GM18868 (cell line): ENCODE measurements around the gene TERB1.

Experiments
- ATAC-seq: cut with Tn5 transposase; IDR thresholded peaks from one replicate; pipeline ENCODE4 v1.9.1; 2021; ENCODE audit warnings: mild to moderate bottlenecking, moderate library complexity; ENCODE audit not compliant: unreplicated experiment

The TERB1 gene, protein sequence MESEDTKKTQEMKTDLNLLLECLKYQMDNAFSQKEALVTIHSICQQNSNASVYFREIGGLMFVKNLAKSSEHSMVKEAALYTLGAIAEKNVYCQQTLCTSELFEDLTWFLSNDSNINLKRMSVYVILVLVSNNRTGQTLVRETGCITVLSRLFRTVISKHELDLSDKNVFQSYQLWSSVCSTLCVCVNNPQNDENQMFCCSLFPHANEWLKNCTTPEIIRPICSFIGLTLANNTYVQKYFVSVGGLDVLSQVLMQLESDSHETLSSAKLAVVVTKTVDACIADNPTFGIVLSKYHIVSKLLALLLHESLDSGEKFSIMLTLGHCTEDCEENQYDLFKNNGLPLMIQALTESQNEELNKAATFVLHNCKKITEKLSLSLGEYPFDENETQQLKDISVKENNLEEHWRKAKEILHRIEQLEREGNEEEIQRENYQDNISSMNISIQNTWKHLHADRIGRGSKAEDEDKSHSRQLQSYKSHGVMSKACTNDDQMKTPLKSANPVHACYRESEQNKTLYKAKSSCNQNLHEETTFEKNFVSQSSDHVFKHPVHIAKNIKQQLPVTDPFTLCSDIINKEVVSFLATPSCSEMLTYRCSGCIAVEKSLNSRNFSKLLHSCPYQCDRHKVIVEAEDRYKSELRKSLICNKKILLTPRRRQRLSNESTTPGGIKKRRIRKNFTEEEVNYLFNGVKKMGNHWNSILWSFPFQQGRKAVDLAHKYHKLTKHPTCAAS

GRCh38 chr16:66801320-66802105, at the start of gene TERB1:
TSS of gene TERB1 (minus strand) at chr16:66801584. CDS start at chr16:66796798, 4,786 bp downstream.
- ATAC-seq, result no peak

DNA sequence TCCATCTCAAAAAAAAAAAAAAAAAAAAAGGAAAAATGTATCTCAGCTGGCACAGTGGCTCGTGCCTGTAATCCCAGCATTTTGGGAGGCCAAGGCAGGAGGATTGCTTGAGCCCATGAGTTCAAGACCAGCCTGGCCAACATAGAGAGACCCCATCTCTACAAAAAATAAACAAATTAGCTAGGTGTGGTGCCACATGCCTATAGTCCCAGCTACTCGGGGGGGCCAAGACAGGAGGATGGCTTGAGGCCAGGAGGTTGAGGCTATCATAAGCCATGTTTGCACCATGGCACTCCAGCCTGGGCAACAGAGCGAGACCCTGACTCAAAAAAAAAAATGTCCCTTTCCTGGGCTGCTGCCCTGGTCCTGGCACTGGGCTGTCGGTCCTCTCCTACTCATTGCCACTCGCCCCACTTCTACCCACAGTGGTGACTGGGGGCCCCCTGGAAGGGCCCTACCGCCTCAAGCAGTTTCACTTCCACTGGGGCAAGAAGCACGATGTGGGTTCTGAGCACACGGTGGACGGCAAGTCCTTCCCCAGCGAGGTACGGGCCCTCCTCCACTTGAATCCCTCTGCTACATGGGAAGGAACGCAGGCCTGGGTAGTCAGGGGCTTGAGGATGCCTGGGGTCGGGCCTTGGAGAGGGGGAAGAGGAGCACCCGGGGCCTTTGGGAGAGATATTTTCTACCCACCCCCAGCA, 48.9 kb upstream of the TERB1 start:
- no peak for ATAC-seq

DNA sequence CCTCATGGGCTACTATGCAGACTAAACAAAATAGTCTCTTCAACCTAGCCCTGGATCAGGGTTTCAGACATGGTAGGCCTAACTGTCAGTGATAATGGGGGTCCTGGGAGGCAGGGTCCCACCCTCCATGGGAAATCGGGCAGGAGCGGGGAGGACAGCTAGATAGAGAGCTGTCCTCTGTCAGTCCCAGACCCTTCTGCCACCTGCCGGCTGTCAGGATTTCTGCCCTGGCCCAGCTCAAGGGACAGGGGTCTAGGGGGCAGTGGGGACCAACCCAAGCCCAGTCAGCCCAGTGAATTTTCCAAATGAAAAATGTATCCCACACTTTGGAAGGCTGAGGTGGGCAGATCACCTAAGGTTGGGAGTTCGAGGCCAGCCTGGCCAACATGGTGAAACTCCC, 48.2 kb upstream of the TERB1 start:
- ATAC-seq, result no peak

- no peak for ATAC-seq
Measured at GRCh38 chr16:66849021-66849420, 47.6 kb upstream of the TERB1 start.

DNA sequence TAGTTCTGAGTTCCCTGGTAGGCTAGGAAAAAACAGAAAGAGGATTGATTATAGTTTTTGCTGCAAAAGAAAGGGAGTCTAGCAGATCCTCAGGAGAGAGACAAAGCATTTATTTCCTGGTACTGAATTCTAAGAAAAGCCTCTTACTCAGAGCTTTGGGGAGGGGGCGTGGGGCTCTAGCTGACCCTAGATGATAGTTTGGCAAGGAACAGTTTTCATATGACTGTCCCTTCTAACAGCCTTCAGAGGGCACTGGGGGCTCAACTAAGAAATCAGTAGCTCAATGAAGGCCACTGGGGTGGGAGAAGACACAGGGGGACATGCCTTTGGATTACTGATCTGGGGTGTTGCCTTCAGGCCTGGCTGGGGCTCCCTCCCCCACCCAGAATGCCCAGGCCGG, 46.8 kb upstream of the TERB1 start:
- no peak for ATAC-seq

DNA sequence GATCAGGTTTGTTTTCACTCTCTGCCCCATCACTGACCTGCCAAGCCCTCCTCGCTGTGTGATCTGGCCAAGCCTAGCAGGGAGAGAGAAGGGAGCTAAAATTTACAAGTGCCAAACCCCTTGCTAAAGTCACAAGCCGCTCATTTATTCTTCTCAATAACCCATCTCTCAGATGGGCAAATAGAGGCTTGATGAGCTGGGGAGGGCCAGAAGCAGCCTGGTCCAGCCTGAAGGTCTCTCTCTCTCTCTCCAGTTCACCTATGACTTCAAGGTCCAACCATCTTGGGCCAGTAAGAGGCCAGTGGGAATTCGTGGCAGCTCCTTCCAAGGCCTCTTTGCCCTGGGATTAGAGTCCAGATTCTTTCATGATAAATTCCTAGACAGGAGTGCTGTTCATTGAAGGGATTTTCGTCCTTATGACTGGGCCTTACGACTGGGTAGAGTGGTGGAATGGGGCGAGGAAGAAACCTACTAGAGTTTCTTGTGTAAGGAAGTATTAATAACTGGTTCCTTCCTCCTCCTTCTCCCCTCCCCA, 46.2 kb upstream of the TERB1 start:
- no peak for ATAC-seq

DNA sequence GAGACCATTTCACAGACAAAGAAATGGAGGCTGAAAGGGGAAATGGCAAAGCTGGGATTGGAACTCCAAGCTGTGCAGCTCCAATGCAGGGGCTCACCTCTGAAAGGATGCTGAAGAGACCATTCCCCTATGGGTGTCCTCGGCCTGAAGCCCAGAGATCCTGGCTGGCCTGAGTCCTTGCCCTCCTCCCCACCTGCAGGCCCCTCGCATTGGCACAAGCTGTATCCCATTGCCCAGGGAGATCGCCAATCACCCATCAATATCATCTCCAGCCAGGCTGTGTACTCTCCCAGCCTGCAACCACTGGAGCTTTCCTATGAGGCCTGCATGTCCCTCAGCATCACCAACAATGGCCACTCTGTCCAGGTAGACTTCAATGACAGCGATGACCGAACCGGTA, 45.4 kb upstream of the TERB1 start:
- no peak for ATAC-seq

DNA sequence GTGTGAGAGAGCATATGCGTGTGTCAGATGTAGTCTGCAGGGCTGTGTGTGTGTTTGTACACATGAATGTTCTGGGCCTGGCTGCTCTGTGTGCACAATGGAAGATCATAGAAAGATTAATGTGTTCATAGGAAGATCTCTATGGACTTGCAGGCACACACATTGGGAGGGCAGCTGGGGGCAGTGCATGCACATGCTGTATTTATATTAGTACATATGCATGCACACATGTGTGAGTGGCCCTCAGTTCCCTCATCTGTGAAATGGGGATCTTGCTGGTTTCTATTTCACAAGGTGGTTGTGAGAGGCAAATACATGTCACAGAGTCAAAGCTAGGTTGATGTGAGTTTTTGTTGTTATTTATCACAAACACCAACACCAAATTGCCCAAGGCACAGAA, 44.9 kb upstream of the TERB1 start:
- no peak for ATAC-seq

- no peak for ATAC-seq
Measured at GRCh38 chr16:66845791-66846221, 44.4 kb upstream of the TERB1 start.

GRCh38 chr16:66845080-66845410, 43.7 kb upstream of the TERB1 start:
- ATAC-seq, result no peak

DNA sequence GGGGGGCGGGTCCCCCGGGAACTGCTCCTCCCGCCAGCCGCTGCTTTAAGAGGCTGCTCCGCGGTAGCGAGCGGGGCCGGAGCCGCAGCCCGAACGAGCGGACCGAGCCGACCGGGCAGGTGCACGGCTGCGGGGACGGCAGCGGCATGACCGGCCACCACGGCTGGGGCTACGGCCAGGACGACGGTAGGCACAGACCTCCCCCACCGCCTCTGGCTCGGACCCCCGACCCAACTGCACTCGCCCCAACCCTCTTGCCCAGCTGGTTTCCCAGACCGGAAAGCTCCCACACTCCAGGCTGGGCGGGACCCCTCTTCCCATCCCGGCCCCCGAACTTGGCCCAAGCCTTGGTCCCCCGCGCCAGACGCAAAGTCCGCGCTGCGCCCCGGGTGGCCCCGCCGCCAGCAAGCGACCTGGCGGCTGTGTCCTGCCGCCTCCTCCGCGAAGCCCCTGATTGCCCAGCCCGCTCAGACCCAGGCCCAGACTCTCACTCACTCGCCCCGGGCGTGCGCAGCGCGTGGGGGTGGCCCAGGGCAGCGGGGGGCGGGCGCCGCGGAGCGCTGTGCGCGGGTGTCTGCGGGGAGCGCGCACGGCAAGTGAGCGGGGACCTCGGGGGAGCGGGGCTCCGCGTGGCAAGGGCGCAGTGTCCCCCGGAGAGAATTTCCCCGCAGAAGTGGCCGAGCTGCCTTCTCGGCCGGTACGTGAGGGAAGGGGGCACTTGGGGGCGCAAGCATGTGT, 43.1 kb upstream of the TERB1 start, which contains the start of gene CA7:
Gene CA7 (plus strand): TSS at position 73 of the 738 bp plus-strand sequence. CDS start 74 bp downstream, at position 147.
- no peak for ATAC-seq

DNA sequence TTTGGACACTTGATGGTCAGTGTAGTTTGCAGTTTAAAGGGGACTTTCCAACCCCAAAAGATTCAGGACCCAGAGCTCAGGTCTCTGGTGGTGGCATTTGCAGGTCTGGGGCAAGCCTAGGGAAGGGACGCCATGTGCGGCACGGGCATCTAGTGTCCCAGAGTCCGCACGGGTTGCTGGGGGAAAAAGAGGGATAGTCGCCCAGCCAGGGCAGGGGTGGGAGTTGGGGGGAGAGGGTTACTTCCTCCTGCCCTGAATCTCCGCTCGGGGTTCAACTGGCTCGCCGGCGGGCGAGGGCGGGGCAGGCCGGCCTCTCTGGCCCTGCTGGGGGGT, 42.6 kb upstream of the TERB1 start:
- no peak for ATAC-seq

GRCh38 chr16:66843191-66843590, 41.8 kb upstream of the TERB1 start:
- ATAC-seq, result no peak

- ATAC-seq, result no peak
Measured at GRCh38 chr16:66842765-66843164, 41.4 kb upstream of the TERB1 start.

DNA sequence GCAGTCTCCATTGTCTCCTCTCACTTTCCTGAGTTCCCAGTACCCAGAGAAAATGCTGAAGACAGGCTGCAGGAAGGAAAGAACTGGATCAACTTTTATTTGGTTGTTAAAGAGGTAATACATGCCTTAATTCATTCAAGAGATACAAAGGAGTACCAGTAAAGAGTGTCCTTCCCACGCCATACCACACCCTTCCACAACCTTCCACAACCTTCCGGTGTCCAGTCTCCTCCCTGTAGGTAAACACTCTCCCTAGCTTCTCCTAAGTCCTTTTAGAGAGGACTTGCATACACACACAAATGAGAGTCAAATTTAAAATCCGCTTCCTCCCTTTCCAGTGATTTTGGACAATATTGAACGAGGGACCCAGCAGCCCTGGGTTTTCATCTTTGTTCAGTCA, 40.0 kb upstream of the TERB1 start:
- no peak for ATAC-seq

DNA sequence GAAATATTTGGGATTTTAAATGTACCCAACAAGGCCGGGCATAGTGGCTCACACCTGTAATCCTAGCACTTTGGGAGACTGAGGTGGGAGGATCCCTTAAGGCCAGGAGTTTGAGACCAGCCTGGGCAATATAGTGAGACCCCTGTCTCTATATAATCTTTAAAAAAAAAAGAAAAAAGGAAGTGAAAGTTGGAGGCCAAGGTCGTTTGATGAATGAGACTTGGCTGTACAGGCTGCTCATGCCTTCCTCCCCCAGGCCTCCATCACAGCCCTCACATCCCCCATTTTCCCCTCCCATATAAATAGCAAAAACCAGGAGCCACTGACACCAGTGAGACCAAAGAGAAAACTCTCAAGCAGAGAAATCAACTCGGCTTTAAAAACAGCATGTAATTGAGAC, 39.5 kb upstream of the TERB1 start:
- ATAC-seq, result no peak

- ATAC-seq, result no peak
Measured at GRCh38 chr16:66834746-66835145, 33.4 kb upstream of the TERB1 start.

DNA sequence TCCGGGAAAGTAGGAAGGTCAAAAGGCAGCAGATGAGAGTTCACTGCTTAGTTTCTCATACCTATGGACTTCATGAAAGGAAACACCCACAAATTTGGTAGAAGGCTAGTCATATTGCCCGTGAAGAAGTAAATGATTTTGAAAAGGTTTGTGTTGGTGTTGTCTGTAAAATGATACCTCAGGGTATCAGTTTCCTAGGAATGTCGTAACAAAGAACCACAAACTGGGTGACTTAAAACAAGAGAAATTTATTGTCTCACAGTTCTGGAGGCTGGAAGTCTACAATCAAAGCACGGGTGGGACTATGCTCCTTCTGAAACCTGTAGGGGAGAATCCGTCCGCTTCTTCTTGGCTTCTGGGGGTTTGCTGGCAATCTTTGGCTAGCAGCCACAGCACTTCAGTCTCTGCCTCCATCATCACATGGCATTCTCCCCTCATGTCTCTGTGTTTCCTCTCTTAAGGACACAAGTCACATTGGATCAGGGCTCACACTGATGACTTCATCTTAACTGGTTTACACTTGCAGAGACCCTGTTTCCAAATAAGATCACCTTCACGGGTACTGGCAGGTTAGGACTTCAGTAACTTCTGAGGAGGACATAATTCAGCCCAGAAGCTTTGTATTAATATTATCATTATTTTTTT, 31.4 kb upstream of the TERB1 start:
- no peak for ATAC-seq

DNA sequence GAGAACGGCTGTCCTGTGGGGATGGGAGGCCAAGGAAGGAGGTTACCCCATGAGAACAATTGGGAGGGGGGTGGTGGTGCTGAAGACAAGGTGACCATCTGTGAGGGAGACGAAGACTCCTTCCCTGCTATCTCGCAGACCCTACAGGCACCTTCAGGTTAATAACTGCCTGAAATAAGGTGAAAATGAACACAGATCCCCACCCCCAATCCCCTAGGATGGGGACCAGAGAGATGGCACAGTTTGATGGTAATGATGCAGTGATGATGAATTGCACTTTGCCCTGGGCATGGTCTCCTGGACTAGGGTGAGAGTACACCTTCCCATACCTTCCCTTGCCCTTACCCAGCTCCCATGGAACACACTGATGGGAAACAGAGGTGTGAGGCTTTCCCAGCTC, 30.8 kb upstream of the TERB1 start:
- no peak for ATAC-seq
